Memory B cell (primary cell): ENCODE measurements around the gene SPRED3.
A peak's percentile ranks its signal among the peaks of the same experiment; 100 is the strongest.
"Not testable (repeated sequence)": the region's sequence is repeated elsewhere in the genome, so short reads cannot be mapped to it uniquely, and the experiment has no call there.

Experiments
- ATAC-seq: fragments of 150-1000 bp; cut with Tn5 transposase; 2 replicates; pipeline ENCODE4 v1.10.0; 2021; ENCODE audit warnings: low read depth, mild to moderate bottlenecking, moderate library complexity
- DNase-seq, 2 donors: peaks; one replicate each; pipeline ENCODE4 v3.0.0; 2022; ENCODE audit warnings: low spot score in 2 of 2
- H3K27ac Mint-ChIP-seq: one replicate; pipeline ENCODE4 v1.8.0; 2022; ENCODE audit warnings: mild to moderate bottlenecking, moderate library complexity, mixed read lengths
- H3K27me3 Mint-ChIP-seq: one replicate; pipeline ENCODE4 v1.8.0; 2022; ENCODE audit warnings: mixed read lengths
- H3K36me3 Mint-ChIP-seq: one replicate; pipeline ENCODE4 v1.8.0; 2022; ENCODE audit warnings: mild to moderate bottlenecking, mixed read lengths
- H3K4me1 Mint-ChIP-seq: one replicate; pipeline ENCODE4 v1.8.0; 2022; ENCODE audit warnings: mixed read lengths
- H3K4me3 Mint-ChIP-seq: one replicate; pipeline ENCODE4 v1.8.0; 2022; ENCODE audit warnings: mild to moderate bottlenecking, moderate library complexity, mixed read lengths
- H3K9me3 Mint-ChIP-seq: one replicate; pipeline ENCODE4 v1.8.0; 2022; ENCODE audit warnings: mixed read lengths

The SPRED3 gene

GRCh38 chr19:38425810-38426466, 37.4 kb downstream of the SPRED3 start, which contains the start of gene RASGRP4:
RASGRP4 (minus strand) TSS chr19:38426219; CDS start chr19:38426091, 128 bp downstream.
- DNase-seq: peak in 1 of 2 donors; percentile 43
- peaks cover 5% of the 10 kb centered on the region for H3K27me3 Mint-ChIP-seq
- H3K4me3 Mint-ChIP-seq: peak within 1 kb of the TSS; percentile 57
- peak within 1 kb of the TSS; percentile 3 for H3K27ac Mint-ChIP-seq
- peaks cover 18% of the 10 kb centered on the region for H3K4me1 Mint-ChIP-seq
- ATAC-seq: peak; percentile 87
- H3K36me3 Mint-ChIP-seq: no peaks in the 10 kb centered on the region
- H3K9me3 Mint-ChIP-seq: no peaks in the 10 kb centered on the region

DNA sequence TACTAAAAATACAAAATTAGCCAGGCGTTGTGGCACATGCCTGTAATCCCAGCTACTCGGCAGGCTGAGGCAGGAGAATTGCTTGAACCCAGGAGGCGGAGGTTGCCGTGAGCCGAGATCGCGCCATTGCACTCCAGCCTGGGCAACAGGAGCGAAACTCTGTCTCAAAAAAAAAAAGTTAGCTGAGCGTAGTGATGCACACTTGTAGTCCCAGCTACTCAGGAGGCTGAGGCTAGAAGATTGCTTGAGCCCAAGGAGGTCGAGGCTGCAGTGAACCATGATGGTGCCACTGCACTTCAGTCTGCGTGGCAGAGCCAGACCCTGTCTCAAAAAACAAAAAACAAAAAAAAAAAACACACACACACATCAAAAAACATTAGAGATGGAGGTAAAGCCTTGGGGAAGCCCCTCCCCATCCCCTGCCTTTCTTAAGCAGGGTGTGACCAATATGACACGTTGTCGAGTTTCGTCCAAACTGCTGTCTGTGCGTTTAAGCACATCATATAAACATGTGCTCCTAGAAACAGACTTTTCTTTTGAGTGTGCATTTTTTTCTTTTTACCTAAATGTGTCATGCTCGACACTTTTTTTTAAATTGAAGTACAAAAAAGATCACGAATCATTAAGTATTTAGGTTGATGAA, 38.7 kb downstream of the SPRED3 start:
- Mint-ChIP-seq H3K4me3 (peak overlapping the region; percentile 3), H3K4me1 (peaks cover 18% of the 10 kb centered on the region)
- peak; percentile 65 for ATAC-seq
- H3K27me3 Mint-ChIP-seq, H3K27ac Mint-ChIP-seq, H3K36me3 Mint-ChIP-seq, DNase-seq, H3K9me3 Mint-ChIP-seq: not testable (repeated sequence)

- Mint-ChIP-seq H3K27ac (no peak overlapping the region), H3K4me3 (no peak overlapping the region), H3K4me1 (peaks cover 25% of the 10 kb centered on the region), H3K27me3 (peaks cover 10% of the 10 kb centered on the region), H3K36me3 (no peaks in the 10 kb centered on the region), H3K9me3 (no peaks in the 10 kb centered on the region)
- ATAC-seq (no peak), DNase-seq (no peak)
These were observed 40.7 kb downstream of the SPRED3 start for GRCh38 chr19:38429055-38429810.

- peaks cover 12% of the 10 kb centered on the region for H3K27me3 Mint-ChIP-seq
- H3K4me3 Mint-ChIP-seq: no peak overlapping the region
- DNase-seq (no peak), ATAC-seq (no peak)
- no peaks in the 10 kb centered on the region for H3K9me3 Mint-ChIP-seq
- no peak overlapping the region for H3K27ac Mint-ChIP-seq
- peaks cover 28% of the 10 kb centered on the region for H3K4me1 Mint-ChIP-seq
- no peaks in the 10 kb centered on the region for H3K36me3 Mint-ChIP-seq
These were observed 41.3 kb downstream of the SPRED3 start for GRCh38 chr19:38429811-38430156.

- Mint-ChIP-seq H3K27ac (no peak overlapping the region), H3K9me3 (no peaks in the 10 kb centered on the region), H3K4me3 (no peak overlapping the region), H3K36me3 (no peaks in the 10 kb centered on the region), H3K4me1 (peaks cover 21% of the 10 kb centered on the region), H3K27me3 (peaks cover 12% of the 10 kb centered on the region)
- DNase-seq: no peak
- no peak for ATAC-seq
These were observed 42.4 kb downstream of the SPRED3 start for GRCh38 chr19:38430931-38431330.

DNA sequence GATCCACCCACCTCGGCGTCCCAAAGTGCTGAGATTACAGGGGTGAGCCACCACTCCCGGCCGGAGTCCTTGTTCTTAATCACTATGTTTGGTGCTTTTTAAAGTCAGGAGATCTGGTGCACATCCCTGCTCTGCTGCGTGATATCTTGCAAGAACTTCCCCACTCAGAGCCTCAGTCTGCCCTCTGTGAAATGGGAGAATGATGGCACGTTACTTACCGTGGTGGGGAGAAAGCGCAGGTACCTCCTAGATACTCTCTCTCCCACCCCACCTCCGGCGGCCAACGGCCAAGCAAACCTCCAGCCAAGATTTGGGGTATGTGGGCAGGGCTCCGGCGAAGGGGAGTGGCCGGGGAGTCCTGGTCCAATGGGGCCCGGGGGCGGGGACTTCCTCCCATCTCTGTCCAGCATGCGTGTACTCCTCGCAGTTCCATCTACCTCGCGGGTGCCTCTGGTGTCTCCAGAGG, 44.8 kb downstream of the SPRED3 start, which contains the start of gene RYR1:
Gene RYR1 (plus strand): TSS at position 424 of the 466 bp plus-strand sequence. CDS start 139 bp downstream, outside the sequence.
- peak; percentile 77 for ATAC-seq

DNA sequence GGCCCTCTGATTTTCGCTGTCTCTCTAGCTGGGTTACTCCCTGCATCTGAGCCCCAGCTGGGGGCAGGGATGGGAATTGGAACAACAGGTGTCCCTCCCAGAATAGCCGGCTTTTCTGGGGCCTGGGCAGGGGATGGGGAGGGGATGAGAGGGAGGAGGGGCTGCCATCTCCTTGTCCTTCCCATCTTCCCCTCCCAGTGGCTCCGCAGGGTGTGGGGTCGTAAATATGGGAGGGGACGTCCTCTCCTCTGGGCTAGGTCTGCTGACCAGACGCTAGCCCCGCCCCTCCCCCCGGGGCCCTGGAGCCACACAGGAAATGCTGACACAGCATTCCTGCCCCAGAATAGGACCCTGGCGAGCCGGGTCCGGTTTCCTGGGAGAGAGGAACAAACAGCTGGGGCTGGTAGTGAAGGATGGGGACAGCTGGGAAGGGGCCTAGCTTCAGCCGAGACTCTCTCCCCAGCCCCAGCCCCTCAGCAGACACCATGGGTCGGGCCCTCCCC, 46.1 kb downstream of the SPRED3 start:
- Mint-ChIP-seq H3K36me3 (no peaks in the 10 kb centered on the region), H3K27ac (no peak overlapping the region), H3K4me1 (peaks cover 10% of the 10 kb centered on the region), H3K4me3 (peak overlapping the region; percentile 24), H3K9me3 (no peaks in the 10 kb centered on the region), H3K27me3 (peaks cover 10% of the 10 kb centered on the region)
- DNase-seq: no peak
- no peak for ATAC-seq

More for the DNA sequence above, 44.8 kb downstream of the SPRED3 start, which contains the start of gene RYR1:
- peak within 1 kb of the TSS; percentile 55 for H3K4me3 Mint-ChIP-seq
- no peaks in the 10 kb centered on the region for H3K9me3 Mint-ChIP-seq
- H3K27ac Mint-ChIP-seq: no peak within 1 kb of the TSS
- H3K36me3 Mint-ChIP-seq: no peaks in the 10 kb centered on the region
- peaks cover 10% of the 10 kb centered on the region for H3K4me1 Mint-ChIP-seq
- DNase-seq: no peak
- peaks cover 15% of the 10 kb centered on the region for H3K27me3 Mint-ChIP-seq

GRCh38 chr19:38437295-38437694, 48.8 kb downstream of the SPRED3 start:
- Mint-ChIP-seq H3K9me3 (no peaks in the 10 kb centered on the region), H3K36me3 (no peaks in the 10 kb centered on the region), H3K4me3 (no peak overlapping the region), H3K27me3 (peaks cover 16% of the 10 kb centered on the region), H3K4me1 (peaks cover 15% of the 10 kb centered on the region), H3K27ac (no peak overlapping the region)
- ATAC-seq (no peak), DNase-seq (no peak)

- ATAC-seq (no peak), DNase-seq (no peak)
- Mint-ChIP-seq H3K36me3 (no peaks in the 10 kb centered on the region), H3K4me1 (peaks cover 15% of the 10 kb centered on the region), H3K4me3 (no peak overlapping the region), H3K9me3 (no peaks in the 10 kb centered on the region), H3K27me3 (peaks cover 18% of the 10 kb centered on the region), H3K27ac (no peak overlapping the region)
These were observed 49.4 kb downstream of the SPRED3 start for GRCh38 chr19:38437917-38438316.

- DNase-seq: no peak
- Mint-ChIP-seq H3K36me3 (no peaks in the 10 kb centered on the region), H3K27ac (no peak overlapping the region), H3K9me3 (no peaks in the 10 kb centered on the region), H3K4me3 (no peak overlapping the region), H3K4me1 (peaks cover 5% of the 10 kb centered on the region), H3K27me3 (peaks cover 27% of the 10 kb centered on the region)
- no peak for ATAC-seq
These were observed 52.1 kb downstream of the SPRED3 start for GRCh38 chr19:38440592-38440991.

GRCh38 chr19:38441657-38442348, 53.3 kb downstream of the SPRED3 start:
- Mint-ChIP-seq H3K27ac (no peak overlapping the region), H3K4me1 (peaks cover 5% of the 10 kb centered on the region), H3K36me3 (no peaks in the 10 kb centered on the region), H3K4me3 (no peak overlapping the region), H3K27me3 (peaks cover 30% of the 10 kb centered on the region), H3K9me3 (no peaks in the 10 kb centered on the region)
- DNase-seq: no peak
- ATAC-seq: peak; percentile 26

DNA sequence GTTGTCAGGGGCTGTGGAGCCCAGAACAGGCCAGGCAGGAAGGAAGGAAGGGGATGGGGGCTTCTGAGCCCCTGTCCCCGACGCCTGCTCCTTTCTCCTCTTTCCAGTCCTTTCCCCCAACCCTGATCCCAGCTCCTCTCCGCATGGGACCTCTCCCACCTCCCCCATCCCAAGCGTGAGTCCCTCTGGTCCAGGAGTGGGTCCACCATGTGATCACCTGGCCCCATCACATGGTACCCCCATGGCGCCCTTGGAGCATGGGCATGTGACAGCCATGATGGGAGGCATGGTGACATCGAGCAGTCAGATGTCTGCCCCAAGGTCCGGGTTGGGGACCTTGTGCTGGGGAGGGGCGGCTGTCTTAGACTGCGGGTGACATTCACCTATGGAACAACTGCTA, 54.2 kb downstream of the SPRED3 start:
- ATAC-seq: no peak
- peaks cover 5% of the 10 kb centered on the region for H3K4me1 Mint-ChIP-seq

GRCh38 chr19:38443458-38443999, 55.0 kb downstream of the SPRED3 start:
- Mint-ChIP-seq H3K9me3 (no peaks in the 10 kb centered on the region), H3K4me1 (peaks cover 5% of the 10 kb centered on the region), H3K27ac (no peak overlapping the region), H3K36me3 (no peaks in the 10 kb centered on the region), H3K4me3 (no peak overlapping the region), H3K27me3 (peaks cover 27% of the 10 kb centered on the region)
- DNase-seq: no peak
- no peak for ATAC-seq

More for the DNA sequence above, 54.2 kb downstream of the SPRED3 start:
- H3K27ac Mint-ChIP-seq: no peak overlapping the region
- DNase-seq: no peak
- no peaks in the 10 kb centered on the region for H3K9me3 Mint-ChIP-seq
- H3K4me3 Mint-ChIP-seq: no peak overlapping the region
- no peaks in the 10 kb centered on the region for H3K36me3 Mint-ChIP-seq
- peaks cover 30% of the 10 kb centered on the region for H3K27me3 Mint-ChIP-seq
